NAMALWA (cell line): ENCODE results near the gene SLC2A1.

Experiments
- DNase-seq: peaks from one replicate; pipeline ENCODE4 v3.0.0-alpha.2; 2015; ENCODE audit warnings: low spot score

The SLC2A1 gene

GRCh38 chr1:42979896-42980800 lies 21.5 kb upstream of the SLC2A1 start:
- no peak for DNase-seq

- no peak for DNase-seq
These were observed 20.4 kb upstream of the SLC2A1 start for GRCh38 chr1:42979036-42979430.

DNA sequence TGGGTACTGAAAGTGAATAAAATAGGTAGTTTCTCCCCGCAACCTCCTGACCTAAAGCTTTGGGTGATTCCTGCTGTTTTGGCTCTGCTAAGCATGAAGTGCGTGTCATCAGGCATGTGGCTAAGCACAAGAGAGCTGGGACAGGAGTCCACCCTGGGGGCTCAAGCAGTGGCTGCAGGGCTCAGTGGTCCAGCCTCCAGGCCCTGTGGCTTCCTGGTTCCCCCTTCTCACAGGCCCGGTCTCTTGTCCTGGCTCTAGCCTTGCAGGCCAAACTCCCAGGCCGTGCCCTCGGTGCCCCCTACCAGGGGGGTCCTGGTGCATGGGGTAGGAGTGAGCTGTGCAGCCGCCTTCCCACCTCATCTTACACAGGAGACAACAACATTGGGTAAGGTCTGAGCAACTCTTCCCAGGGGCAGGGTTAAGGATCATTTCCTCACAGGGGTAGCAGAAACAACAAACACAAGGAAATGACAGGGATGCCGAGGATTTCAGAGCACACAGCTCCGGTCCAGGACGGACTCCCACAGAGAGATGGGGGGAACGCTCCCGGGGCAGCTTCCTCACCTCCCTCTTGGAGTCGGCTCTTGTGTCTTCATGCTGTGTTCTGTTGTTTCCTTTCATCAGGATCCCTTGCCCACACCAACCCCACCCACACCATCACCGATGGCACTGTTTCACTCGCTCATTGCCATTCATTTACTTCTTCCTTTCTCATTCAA lies 19.8 kb upstream of the SLC2A1 start:
- no peak for DNase-seq

DNA sequence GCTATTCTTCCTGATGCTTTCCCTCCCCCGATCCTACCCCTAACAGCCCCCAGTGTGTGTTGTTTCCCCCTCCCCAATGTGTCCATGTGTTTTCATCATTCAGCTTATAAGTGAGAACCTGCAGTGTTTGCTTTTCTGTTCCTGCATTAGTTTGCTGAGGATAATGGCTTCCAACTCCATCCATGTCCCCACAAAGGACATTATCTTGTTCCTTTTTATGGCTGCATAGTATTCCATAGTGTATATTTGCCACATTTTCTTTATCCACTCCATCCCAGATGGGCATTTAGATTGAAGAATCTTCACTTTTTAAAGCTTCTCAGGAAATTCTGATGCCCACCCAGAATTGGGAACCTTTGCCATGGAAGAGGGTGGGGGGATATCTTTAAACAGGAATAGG lies 19.0 kb upstream of the SLC2A1 start:
- no peak for DNase-seq

DNA sequence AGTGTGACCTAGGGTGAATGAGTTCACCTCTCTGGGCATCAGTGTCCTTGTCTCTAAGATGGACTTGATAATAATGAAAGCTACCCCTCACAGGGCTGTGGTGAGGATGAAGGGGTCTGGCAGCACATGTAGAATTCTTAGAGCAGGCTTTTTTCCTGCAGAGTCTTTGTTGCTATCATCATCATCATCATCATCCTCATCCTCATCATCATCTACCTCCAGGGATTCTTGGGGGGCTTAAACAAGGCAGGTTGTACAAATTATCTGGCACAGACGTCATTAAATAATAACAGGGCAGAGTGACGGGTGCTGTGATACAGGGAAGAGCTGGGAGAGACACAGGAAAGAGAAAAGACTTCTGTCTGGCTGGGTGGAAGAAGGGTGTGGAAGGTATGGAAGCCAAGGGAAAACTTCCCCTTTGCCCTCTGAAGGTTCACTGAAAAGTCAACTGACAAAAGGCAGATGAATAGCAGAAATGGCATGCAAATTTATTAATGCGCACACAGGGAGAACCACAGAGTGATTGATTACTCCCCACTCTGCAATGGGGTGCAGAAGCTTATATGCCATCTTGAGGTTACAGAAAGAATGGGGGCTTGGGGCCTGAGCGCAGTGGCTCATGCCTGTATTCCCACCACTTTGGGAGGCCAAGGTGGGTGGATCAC lies 17.0 kb upstream of the SLC2A1 start:
- no peak for DNase-seq

DNA sequence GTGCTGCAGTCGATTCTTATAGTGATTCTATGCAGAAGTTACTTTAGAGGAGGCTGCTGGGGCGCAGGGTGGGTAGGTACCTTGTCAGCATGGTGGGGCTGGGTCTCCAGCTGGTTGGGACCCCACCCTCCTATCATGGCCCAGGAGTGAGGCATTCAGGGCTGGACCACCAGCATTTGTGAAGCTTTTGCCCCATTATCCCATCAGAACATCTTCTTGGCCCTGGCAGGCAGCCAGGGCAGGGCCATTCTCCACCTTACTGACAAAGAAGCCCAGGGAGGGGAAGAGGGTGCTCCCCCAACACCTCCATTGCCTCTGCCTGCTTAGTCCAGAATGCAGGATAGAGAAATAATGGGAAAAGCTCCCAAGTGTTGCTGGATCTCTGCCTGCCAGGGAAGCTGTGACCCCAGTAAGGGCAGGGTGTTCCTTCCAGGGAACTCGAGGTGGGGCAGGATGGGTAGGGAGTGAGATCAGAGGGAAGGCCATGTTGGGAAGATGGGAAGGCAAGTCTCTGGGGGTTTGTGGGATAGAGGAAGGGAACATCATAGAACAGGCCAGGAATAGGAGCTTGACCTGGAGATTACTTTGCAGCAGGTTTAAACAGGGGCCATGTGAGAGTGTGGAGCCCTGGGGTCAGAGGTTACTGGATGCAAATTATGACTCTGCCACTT lies 16.2 kb upstream of the SLC2A1 start:
- no peak for DNase-seq

- DNase-seq: no peak
These were observed 15.1 kb upstream of the SLC2A1 start for GRCh38 chr1:42973799-42974198.

DNA sequence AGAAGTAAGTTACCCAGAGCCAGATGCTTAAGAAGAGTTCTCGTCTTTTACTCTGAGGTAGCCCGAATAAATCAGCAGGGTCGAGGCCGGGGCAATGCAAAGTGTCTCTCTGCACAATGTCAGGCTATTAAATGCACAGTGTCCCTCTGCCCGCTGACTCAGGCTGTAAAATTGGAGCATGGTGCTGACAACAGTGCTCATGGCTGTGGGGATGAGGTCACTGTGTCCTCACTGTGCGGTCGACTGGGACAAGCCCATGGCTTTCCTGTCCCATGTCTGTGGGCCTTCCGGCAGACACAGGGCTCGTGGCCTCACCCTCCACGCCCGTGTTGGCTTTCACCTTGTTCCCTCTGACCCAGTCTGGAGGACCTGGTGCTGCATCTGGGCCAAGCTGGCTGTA lies 14.6 kb upstream of the SLC2A1 start:
- no peak for DNase-seq

DNA sequence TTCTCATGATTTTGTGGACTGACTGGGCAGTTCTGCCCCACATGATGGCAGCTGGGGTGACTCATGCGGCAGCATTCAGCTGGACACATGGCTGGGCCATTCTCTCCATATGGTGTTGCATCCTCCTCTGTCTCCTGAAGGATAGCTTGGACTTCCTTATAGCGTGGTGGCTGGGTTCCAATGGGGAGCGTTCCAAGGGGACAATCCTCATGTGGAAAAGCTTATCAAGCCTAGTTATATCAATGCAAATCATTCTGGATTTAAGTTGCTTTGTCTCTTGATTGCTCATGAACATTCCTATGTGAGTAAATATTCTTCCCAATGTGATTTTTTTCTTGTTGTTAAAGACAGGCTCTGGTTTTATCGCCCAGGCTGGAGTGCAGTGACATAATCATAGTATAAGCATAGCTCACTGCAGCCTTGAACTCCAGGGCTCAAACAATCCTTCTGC lies 13.2 kb upstream of the SLC2A1 start:
- DNase-seq: no peak

GRCh38 chr1:42970143-42970542 lies 11.5 kb upstream of the SLC2A1 start:
- DNase-seq: no peak

- DNase-seq: no peak
These were observed 10.0 kb upstream of the SLC2A1 start for GRCh38 chr1:42968654-42969053.

DNA sequence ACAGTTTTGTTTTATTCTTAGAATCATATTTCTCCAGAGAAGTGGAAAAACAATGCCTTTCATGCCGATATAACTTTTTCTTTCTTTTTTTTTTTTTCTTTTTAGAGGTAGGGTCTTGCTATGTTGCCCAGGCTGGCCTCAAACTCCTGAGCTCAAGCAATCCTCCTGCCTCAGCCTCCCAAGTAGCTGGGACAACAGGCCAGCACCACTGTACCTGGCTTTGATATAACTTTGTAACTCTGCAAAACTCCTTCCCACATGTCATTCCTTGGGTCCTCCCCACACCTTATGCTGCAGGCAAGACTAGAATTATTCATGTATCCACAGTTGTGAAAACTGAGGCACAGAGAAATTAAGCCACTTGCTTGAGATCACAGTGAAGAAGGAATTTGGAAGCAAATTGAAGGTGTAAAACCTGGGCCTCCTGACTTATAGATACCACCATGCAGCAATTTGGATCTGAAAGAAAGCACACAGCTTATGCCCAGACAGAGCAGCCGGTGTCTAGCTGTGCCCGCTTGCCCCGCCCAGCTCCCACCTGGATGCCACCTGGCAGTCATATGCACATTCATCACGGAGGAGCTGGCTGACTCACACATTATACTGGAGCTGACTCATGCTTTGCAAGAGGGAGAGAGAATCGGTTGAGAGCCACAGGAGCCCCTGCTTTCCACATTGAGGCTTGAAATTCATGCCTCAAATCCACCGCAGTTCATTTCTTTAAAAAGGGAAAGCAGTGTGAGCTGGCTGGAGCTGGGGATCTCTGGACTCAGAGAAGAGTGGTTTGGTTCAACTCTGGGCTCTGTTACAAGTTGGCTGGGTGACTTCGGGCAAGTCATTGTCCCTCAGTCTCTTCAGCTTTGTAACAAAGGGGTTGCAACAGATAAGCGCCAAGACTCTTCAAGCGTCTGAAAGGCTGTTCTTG lies 8.3 kb upstream of the SLC2A1 start:
- DNase-seq: no peak

DNA sequence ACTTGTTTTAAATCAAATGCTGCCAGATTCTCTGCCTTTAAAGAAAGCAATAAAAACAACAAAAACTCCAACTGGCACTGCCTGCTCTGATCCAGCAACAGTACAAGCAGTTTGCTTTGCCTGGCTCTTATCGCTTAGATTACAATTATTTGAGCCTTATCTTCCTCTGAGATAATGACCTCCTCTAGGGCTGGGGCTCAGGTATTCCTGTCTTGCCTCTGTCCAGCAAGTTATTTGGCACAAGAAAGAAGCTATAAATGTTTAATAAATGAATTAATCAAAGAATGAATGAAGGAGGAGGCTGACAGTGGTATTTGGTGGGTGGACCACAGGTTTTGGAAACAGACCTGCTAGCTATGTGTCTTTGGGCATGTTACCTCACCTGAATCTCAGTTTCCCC lies 6.7 kb upstream of the SLC2A1 start:
- no peak for DNase-seq

DNA sequence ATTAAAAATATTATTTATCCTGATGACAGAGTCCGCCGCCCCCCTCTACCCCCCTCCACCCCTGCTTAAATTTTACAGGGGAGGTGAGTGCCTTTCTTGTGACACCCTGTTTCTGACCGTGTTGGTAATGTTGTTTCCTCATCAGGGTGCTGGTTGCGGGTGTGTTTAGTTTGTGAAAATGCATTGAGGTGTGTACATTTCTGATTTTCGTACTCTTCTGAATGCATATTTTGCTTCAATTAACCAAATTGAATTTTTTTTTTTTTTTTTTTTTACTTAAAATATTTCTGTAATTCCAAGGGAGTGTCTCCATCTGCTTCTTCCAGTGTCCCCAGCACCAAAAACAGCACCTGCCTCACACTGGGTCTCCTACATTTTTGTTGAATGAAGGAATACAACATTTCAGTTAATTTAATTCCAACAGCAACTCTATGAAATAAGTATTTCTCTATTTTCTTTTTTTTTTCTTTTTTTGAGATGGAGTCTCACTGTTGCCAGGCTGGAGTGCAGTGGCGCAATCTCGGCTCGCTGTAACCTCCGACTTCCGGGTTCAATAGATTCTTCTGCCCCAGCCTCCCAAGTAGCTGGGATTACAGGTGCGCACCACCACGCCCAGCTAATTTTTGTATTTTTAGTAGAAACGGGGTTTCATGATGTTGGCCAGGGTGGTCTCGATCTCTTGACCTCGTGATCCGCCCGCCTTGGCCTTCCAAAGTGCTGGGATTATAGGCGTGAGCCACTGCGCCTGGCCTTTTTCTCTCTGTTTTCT lies 5.6 kb upstream of the SLC2A1 start:
- DNase-seq: no peak

GRCh38 chr1:42963378-42964043 lies 4.8 kb upstream of the SLC2A1 start:
- peak; percentile 19 for DNase-seq

DNA sequence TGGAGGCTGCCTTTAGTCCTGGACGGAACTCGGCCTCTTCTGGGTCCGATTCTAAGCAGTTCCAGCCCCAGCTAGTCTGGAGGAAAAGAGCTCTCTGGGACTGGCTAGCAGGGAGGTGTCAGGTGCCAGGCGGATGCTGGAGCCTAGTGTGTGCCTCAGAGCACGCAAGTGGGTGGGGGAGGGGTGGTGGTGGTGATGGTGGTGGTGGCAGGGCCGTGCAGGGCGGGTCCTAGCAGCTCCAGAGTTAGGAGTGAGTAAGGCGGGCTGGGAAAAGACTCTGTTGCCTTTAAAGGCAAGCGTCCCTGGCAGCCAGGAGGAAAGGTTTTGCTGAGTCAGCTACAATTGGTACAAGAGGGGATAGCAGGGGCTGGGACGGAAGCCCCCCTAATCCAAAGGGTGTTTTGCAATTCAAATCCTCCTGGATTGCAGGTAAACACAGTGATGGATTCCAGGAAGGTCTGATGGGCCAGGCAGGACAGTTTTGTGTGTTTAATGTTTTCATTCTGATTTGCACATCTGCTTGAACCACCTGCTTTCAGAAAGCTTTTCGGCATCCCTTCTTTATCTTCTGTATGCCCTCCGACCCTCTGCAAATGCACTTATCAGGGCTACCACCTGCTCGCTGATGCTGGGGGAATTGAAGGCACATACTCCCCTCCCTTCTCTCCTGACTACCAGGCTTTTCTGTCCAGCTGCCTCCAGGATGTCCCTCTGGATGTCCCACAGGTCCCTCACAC lies 4.1 kb upstream of the SLC2A1 start:
- no peak for DNase-seq

DNA sequence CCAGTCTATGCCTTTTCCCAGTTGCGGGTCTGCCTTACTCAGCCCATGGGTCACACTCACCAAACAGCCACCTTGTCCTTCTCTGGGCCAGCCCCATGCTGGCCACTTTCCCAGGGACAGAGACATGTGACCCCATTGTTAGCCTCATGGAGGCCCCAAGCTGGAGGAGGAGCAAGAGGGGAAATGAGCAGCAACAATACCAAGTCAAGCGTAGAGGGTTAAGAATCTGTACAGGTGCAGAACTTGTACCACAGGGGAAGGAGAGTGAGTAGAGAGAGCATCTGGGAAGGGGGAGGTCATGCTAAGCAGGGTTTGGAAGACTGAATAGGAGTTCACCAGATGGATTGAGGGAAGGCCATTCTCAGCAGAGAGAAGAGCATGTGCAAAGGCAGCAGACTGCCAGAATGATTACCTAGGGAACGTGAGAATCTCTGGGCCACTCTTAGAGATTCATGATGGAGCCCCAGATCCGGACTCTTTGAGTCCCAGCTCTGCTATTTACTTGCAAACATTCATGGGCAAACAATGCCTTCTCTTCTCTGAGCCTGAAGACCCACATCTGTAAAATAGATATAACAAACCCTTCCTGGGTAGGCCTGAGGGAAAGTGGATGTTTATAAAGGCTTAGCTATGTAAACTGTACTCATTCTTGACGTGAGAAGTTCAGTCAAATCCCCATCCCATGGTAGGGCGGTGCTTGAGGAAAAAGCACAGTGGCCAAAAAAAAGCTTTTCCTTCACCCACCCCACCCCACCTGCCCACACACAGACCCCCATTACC lies 2.8 kb upstream of the SLC2A1 start:
- no peak for DNase-seq

GRCh38 chr1:42960566-42961311 lies 2.1 kb upstream of the SLC2A1 start:
- no peak for DNase-seq
